ENCODE results near the gene RBBP8NL. TPM values are rescaled to one million over a fixed set of nuclear protein-coding genes. Genes with fewer than 3 reads are reported as not detected.

Gene RBBP8NL
- total and polyA plus RNA-seq, 9 of the 15 experiments (the other 6 are each of a cell fraction or from before 2014, with no cell fraction given) = not detected

GRCh38 chr20:62377064-62377461 lies 50.3 kb downstream of the RBBP8NL start:
- DNase-seq (ENCODE audit: extremely low read depth in 1 of 4, low spot score in 3 of 4) (no peak), FAIRE-seq (no peak), ATAC-seq (no peak)
- BruUV-seq (replicated peaks) = no TSS peak
- H3K4me1 ChIP-seq (replicated peaks in 1 of 2; ENCODE audit: control insufficient read depth in 2 of 2, insufficient read depth in 2 of 2, low read length in 2 of 2) = peaks cover 0 to 67% of the 10 kb centered on the region in 2 experiments; a peak in 3 of 5 replicates
- H3K79me2 ChIP-seq (ENCODE audit: control insufficient read depth, insufficient read depth, low read length) = no peaks in the 10 kb centered on the region
- CTCF ChIA-PET (ENCODE audit: low intra/inter-chr PET ratio) = no interaction called here
- no peaks in the 10 kb centered on the region for H3K9me1 ChIP-seq (ENCODE audit: control insufficient read depth, insufficient read depth, low read length)
- POLR2A ChIA-PET = no interaction called here
- H3K4me3 ChIP-seq = no peak overlapping the region
- TF ChIP-seq, protein P1, sequence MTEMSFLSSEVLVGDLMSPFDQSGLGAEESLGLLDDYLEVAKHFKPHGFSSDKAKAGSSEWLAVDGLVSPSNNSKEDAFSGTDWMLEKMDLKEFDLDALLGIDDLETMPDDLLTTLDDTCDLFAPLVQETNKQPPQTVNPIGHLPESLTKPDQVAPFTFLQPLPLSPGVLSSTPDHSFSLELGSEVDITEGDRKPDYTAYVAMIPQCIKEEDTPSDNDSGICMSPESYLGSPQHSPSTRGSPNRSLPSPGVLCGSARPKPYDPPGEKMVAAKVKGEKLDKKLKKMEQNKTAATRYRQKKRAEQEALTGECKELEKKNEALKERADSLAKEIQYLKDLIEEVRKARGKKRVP (CRISPR knock-in tag; IDR thresholded peaks at IDR 0.05) = no peak
- no peak for TF ChIP-seq NKRF (IDR thresholded peaks at IDR 0.05; ENCODE audit: borderline replicate concordance)
- no peak for TF ChIP-seq SIRT6 (IDR thresholded peaks at IDR 0.05; ENCODE audit: low read depth, low read length)
- peak; percentile 3; the same call in 1 of the 2 replicates for TF ChIP-seq POLR2G (IDR thresholded peaks at IDR 0.05; ENCODE audit: low read depth, low read length)
- 73% methylated on average over 17 of the region's 17 CpGs for WGBS (ENCODE audit: insufficient coverage, low coverage, missing lambda C conversion rate)
- no peak overlapping the region for H3K4me2 ChIP-seq (ENCODE audit: insufficient read depth, low read length)
- H2AFZ ChIP-seq (ENCODE audit: low read depth, low read length) = no peak overlapping the region
- H3K9ac ChIP-seq (ENCODE audit: insufficient read depth in 1 of 2, low read depth in 2 of 2, low read length in 2 of 2) = peak overlapping the region in 1 of 2 experiments; percentile 74; a peak in 1 of 4 replicates
- peaks cover 2% of the 10 kb centered on the region; the same call in 1 of the 2 replicates for H3K9me3 ChIP-seq (replicated peaks; ENCODE audit: control insufficient read depth, insufficient read depth, low read depth, low read length)
- H4K20me1 ChIP-seq (replicated peaks; ENCODE audit: control insufficient read depth, insufficient read depth, low read length) = no peaks in the 10 kb centered on the region
- no peak overlapping the region for H3K27ac ChIP-seq (ENCODE audit: extremely low read depth, low read depth, low read length)
- in situ Hi-C loops (cut with MboI) = no loop called here
- no peaks in the 10 kb centered on the region for H3K27me3 ChIP-seq (ENCODE audit: control insufficient read depth in 2 of 2, insufficient read depth in 2 of 2, low read length in 2 of 2)
- intact Hi-C loops (cut with micrococcal nuclease) = no loop called here
- peaks cover 8% of the 10 kb centered on the region for H3K36me3 ChIP-seq (ENCODE audit: control insufficient read depth, insufficient read depth, low read length)

Data from K562 (cell line).